Activated B cell treated with CpG ODN at 0.5 μM for 24 hours (primary cell): ENCODE results near the gene DAB2. TPM values are rescaled to one million over a fixed set of nuclear protein-coding genes. Genes with fewer than 3 reads are reported as not detected.

Source experiments
- ATAC-seq: fragments of 200-7000 bp; cut with Tn5 transposase; one replicate; pipeline ENCODE4 v1.10.0; 2021; ENCODE audit warnings: low read depth, mild to moderate bottlenecking, moderate library complexity
- CTCF ChIA-PET: fragments of 350-600 bp; sonication (Branson Sonifier 250); formaldehyde crosslinking; loops from one replicate; lab custom pipeline; 2021; ENCODE audit warnings: antibody characterized with exemption; lab: Charles Lee
- POLR2A ChIA-PET: fragments of 350-600 bp; sonication (Branson Sonifier 250); formaldehyde crosslinking; loops from one replicate; lab custom pipeline; 2021; ENCODE audit warnings: antibody characterized with exemption; lab: Charles Lee
- DNase-seq: peaks from one replicate; pipeline ENCODE4 v3.0.0; 2022
- H3K27ac Mint-ChIP-seq: one replicate; pipeline ENCODE4 v1.8.0; 2020; ENCODE audit warnings: mixed read lengths
- H3K27me3 Mint-ChIP-seq: one replicate; pipeline ENCODE4 v1.8.0; 2021; ENCODE audit warnings: mixed read lengths
- H3K36me3 Mint-ChIP-seq: one replicate; pipeline ENCODE4 v1.8.0; 2021; ENCODE audit warnings: low read depth, mixed read lengths
- H3K4me1 Mint-ChIP-seq: one replicate; pipeline ENCODE4 v1.8.0; 2021; ENCODE audit warnings: mixed read lengths
- H3K4me3 Mint-ChIP-seq: one replicate; pipeline ENCODE4 v1.8.0; 2020; ENCODE audit warnings: mild to moderate bottlenecking, mixed read lengths
- H3K9me3 Mint-ChIP-seq: one replicate; pipeline ENCODE4 v1.8.0; 2020; ENCODE audit warnings: mixed read lengths
- intact Hi-C: fragments of 100-400 bp; cut with micrococcal nuclease; formaldehyde crosslinking; loops from one replicate; pipeline ENCODE4 v1.15.1; 2024
- total RNA-seq: library from RNA; stranded (reverse); gene quantifications from 2 replicates; pipeline ENCODE4 v1.2.3, GENCODE V29; 2022
- TF ChIP-seq, protein P1 (sequence below): fragments of 200-600 bp; IDR thresholded peaks from one replicate; pipeline ENCODE4 v1.8.0; 2022; ENCODE audit warnings: antibody characterized with exemption, mild to moderate bottlenecking

The DAB2 gene
- not detected in 2 replicates for total RNA-seq

DNA sequence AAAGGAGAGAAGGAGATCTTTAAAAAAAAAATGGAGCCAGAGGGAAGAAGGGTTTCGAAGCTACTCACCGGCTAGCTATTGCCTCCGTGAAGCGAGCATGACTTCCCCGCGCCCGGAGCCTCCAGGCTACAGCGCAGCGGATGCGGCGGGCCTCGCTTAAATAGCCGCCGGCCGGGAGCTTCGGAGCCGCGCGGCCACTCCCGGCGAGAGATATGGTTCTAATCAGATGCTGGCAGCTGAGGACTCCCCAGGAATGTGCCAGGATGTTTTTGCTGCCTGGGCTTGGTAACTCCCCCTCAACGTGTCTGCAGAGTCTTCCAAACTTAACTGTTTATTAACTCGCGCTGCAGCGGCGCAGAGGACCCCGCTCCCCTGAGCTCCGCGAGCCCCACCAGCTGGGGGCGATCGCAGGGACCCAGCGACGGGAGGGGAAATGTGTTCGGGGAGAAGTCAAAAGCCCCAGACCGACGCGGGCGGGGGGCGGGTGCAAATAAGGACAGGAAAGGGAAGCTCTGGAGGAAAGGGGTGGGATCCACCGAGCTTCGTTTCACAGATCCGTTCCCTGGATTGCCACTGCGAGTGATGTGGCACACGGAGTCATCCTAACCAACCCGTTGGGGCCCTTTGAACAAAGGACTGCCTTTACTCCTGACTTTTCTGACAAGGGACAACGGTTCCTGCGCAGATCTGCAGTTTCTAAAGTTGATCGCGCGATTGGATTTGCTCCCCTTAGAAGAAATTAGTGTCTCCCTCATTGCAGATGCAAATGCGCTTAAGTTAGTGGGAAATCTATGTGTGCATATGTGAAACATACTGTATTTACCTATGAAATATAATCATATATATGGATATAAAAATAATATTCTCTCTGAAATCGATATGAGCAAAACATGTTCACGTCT is at the start of gene DAB2:
DAB2 (minus strand) TSS at position 245 of the 902 bp plus-strand sequence. CDS start 30,660 bp downstream, outside the sequence.
- DNase-seq: peak; percentile 18
- H3K4me3 Mint-ChIP-seq: peak within 1 kb of the TSS; percentile 78
- H3K27me3 Mint-ChIP-seq: peaks cover 25% of the 10 kb centered on the region
- H3K36me3 Mint-ChIP-seq: no peaks in the 10 kb centered on the region
- ATAC-seq: peak; percentile 56
- POLR2A ChIA-PET: no interaction called here
- H3K27ac Mint-ChIP-seq: no peak within 1 kb of the TSS
- CTCF ChIA-PET: interaction anchor here (1.0 to 1.4 kb wide), 3 partner anchors 16 to 123 kb away, joined by 5 to 12 read pairs (median 7); no protein-coding TSS in a partner anchor
- intact Hi-C loops: loop anchor here (5.0 kb wide), 1 partner anchor 37 kb away; no protein-coding TSS in a partner anchor
- no peaks in the 10 kb centered on the region for H3K9me3 Mint-ChIP-seq
- H3K4me1 Mint-ChIP-seq: peaks cover 10% of the 10 kb centered on the region
- TF ChIP-seq, protein P1, sequence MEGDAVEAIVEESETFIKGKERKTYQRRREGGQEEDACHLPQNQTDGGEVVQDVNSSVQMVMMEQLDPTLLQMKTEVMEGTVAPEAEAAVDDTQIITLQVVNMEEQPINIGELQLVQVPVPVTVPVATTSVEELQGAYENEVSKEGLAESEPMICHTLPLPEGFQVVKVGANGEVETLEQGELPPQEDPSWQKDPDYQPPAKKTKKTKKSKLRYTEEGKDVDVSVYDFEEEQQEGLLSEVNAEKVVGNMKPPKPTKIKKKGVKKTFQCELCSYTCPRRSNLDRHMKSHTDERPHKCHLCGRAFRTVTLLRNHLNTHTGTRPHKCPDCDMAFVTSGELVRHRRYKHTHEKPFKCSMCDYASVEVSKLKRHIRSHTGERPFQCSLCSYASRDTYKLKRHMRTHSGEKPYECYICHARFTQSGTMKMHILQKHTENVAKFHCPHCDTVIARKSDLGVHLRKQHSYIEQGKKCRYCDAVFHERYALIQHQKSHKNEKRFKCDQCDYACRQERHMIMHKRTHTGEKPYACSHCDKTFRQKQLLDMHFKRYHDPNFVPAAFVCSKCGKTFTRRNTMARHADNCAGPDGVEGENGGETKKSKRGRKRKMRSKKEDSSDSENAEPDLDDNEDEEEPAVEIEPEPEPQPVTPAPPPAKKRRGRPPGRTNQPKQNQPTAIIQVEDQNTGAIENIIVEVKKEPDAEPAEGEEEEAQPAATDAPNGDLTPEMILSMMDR: no peak

DNA sequence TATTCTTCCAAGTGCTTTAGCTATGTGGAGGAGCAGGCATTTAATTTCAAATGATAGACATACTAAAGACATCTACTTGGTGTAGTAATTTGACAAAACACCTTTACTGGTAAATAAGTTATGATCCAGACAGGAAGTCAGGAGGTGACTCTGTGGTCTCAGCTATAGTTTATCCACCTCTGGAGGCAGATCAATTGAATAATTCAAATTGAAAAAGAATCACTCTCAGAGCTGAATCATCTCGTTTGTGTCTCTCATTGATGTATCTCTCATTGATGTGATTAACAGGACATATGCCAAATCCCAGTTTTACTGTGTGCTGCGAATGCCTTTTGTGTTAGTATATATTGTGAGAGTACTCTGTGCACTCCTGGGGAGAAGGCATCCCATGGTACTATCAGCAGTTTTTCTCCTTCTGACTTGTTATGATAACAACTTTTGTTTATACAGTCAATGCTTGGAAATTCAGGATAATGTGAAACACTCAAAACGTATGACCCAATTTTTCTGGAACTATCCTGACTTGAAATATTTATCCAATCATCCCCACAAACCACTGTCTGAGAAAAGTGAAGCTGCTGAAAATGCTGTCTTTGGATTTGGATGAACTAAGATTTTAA is 48.5 kb upstream of the DAB2 start:
- H3K4me3 Mint-ChIP-seq: no peak overlapping the region
- H3K27ac Mint-ChIP-seq: no peak overlapping the region
- DNase-seq (no peak), ATAC-seq (no peak)
- H3K9me3 Mint-ChIP-seq: no peaks in the 10 kb centered on the region
- peaks cover 9% of the 10 kb centered on the region for H3K4me1 Mint-ChIP-seq
- POLR2A ChIA-PET: no interaction called here
- no peaks in the 10 kb centered on the region for H3K36me3 Mint-ChIP-seq
- intact Hi-C loops: no loop called here
- CTCF ChIA-PET: interaction anchor here (0.7 kb wide), 1 partner anchor 97 kb away, joined by 3 read pairs; no protein-coding TSS in a partner anchor
- peaks cover 5% of the 10 kb centered on the region for H3K27me3 Mint-ChIP-seq
- TF ChIP-seq, protein P1: no peak

DNA sequence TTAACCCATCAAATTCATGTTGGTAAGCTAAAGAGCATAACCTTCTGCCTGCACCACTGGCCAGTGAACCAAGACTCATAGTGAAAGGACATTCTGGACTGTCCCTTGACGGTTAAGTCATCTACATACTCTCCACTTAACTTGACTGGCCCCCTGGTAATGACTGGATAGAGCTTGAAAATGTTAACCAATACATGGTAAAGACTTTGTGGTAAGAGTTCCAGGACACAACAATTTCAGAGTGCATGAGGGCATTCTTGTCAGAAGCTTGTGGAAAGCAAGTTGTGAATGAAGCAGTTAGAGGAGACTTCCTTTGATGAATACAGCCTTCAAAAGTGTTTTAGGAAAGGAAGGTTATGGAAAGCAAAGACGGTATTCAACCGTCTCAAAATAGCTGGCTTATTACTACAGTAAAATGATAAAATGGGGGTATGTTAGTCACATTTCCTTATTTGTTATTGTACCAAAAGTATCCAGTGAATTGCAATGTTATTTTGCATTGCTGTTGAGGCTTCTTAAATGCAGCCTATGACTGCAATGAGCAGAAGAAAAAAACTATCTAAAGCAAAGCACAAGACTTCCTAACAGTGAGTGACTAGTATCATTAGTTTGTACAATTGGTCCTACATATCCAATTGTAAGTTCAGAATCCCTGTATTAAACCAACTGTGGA is 47.2 kb upstream of the DAB2 start:
- ATAC-seq: no peak
- no peak overlapping the region for H3K4me3 Mint-ChIP-seq
- intact Hi-C loops: no loop called here
- CTCF ChIA-PET: no interaction called here
- POLR2A ChIA-PET: no interaction called here
- no peaks in the 10 kb centered on the region for H3K9me3 Mint-ChIP-seq
- no peaks in the 10 kb centered on the region for H3K36me3 Mint-ChIP-seq
- TF ChIP-seq, protein P1: no peak
- peaks cover 7% of the 10 kb centered on the region for H3K27me3 Mint-ChIP-seq
- peaks cover 9% of the 10 kb centered on the region for H3K4me1 Mint-ChIP-seq
- no peak for DNase-seq
- no peak overlapping the region for H3K27ac Mint-ChIP-seq

DNA sequence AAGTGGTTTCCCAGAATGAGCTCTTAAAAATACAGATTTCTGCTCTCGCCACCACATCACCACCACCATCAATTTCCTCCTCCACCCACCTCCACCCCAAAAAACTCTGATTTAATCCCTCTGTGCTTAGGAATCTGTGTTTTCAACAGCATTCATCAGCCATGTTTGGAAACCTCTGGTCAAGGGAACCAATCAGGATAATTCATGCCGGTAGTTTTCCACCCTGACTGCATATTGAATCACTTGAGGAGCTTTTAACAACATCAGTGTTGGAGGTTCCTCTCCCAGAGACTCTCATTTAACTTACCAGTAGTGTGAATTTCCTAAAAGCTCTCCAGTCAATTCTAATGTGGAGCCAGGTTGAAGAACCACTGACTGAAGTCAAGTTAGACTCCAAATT is 46.0 kb upstream of the DAB2 start:
- Mint-ChIP-seq H3K4me1 (peaks cover 9% of the 10 kb centered on the region), H3K4me3 (no peak overlapping the region), H3K9me3 (no peaks in the 10 kb centered on the region), H3K27me3 (peaks cover 9% of the 10 kb centered on the region), H3K36me3 (no peaks in the 10 kb centered on the region), H3K27ac (no peak overlapping the region)
- intact Hi-C loops: no loop called here
- ATAC-seq (no peak), DNase-seq (no peak)
- ChIA-PET CTCF (no interaction called here), POLR2A (no interaction called here)
- TF ChIP-seq, protein P1: no peak
